B cell (primary cell): ENCODE measurements around the gene IPO7. TPM values are rescaled to one million over a fixed set of nuclear protein-coding genes. Genes with fewer than 3 reads are reported as not detected.

Experiments
- ATAC-seq: fragments of 200-7000 bp; cut with Tn5 transposase; one replicate; pipeline ENCODE4 v1.10.0; 2021; ENCODE audit warnings: low read depth, mild to moderate bottlenecking, moderate number of reproducible peaks, moderate library complexity
- CTCF ChIA-PET: fragments of 350-600 bp; sonication (Branson Sonifier 250); formaldehyde crosslinking; loops from one replicate; lab custom pipeline; 2021; ENCODE audit warnings: antibody characterized with exemption, inconsistent platforms; lab: Charles Lee
- POLR2A ChIA-PET: fragments of 350-600 bp; sonication (Branson Sonifier 250); formaldehyde crosslinking; loops from one replicate; lab custom pipeline; 2021; ENCODE audit warnings: antibody characterized with exemption; lab: Charles Lee
- DNase-seq: peaks from one replicate; pipeline ENCODE4 v3.0.0; 2013
- H2AFZ ChIP-seq: 2 replicates; pipeline ENCODE4 v1.6.1; 2012; ENCODE audit warnings: mild to moderate bottlenecking, low read depth, low read length; ENCODE audit not compliant: insufficient read depth, poor library complexity, severe bottlenecking
- H3K27ac ChIP-seq, 2 donors: 1 replicate in 1 of 2; 2 replicates in 1 of 2; pipeline ENCODE4 v1.5.1; 2012 to 2013; ENCODE audit warnings: low read length in 2 of 2, mild to moderate bottlenecking in 2 of 2, moderate library complexity in 1 of 2
- H3K27me3 ChIP-seq, 4 experiments: fragments of 200-600 bp in 1 of 4; sonication (generic) in 1 of 4; replicated peaks in 1 of 4; 1 replicate in 2 of 4; 2 replicates in 2 of 4; pipeline versions ENCODE4 v1.6.1 to v1.7.0; 2013 to 2016; ENCODE audit warnings: low read length in 3 of 4, mild to moderate bottlenecking in 2 of 4, mixed read lengths in 1 of 4, moderate library complexity in 1 of 4; ENCODE audit not compliant: insufficient read depth in 4 of 4, control insufficient read depth in 3 of 4; ENCODE audit errors: control extremely low read depth in 1 of 4
- H3K36me3 ChIP-seq, 2 experiments: replicated peaks in 1 of 2; 1 replicate in 1 of 2; 2 replicates in 1 of 2; pipeline versions ENCODE4 v1.6.1 to v1.7.1; 2013; ENCODE audit warnings: low read length in 1 of 2; ENCODE audit not compliant: insufficient read depth in 2 of 2, control insufficient read depth in 1 of 2; ENCODE audit errors: control extremely low read depth in 1 of 2, extremely low read depth in 1 of 2
- H3K4me1 ChIP-seq, 2 donors: fragments of 200-600 bp in 1 of 2; sonication (generic) in 1 of 2; 1 replicate in 1 of 2; 2 replicates in 1 of 2; pipeline versions ENCODE4 v1.5.1 to v1.6.1; 2013 to 2017; ENCODE audit warnings: low read length in 2 of 2; ENCODE audit not compliant: control insufficient read depth in 2 of 2, insufficient read depth in 2 of 2
- H3K4me2 ChIP-seq: replicated peaks from 2 replicates; pipeline ENCODE3; 2012; ENCODE audit warnings: mild to moderate bottlenecking, low read depth, low read length; ENCODE audit not compliant: poor library complexity, severe bottlenecking
- H3K4me3 ChIP-seq, 5 experiments: fragments of 200-600 bp in 1 of 5; sonication (generic) in 1 of 5; 1 replicate in 3 of 5; 2 replicates in 2 of 5; pipeline versions ENCODE4 v1.5.1 to v1.7.0; 2011 to 2016; ENCODE audit warnings: low read length in 4 of 5, mild to moderate bottlenecking in 4 of 5, low read depth in 2 of 5, control low read depth in 1 of 5, moderate library complexity in 1 of 5; ENCODE audit not compliant: insufficient read depth in 1 of 5; ENCODE audit errors: control extremely low read depth in 1 of 5, extremely low read depth in 1 of 5
- H3K79me2 ChIP-seq: fragments of 200-600 bp; sonication (generic); one replicate; pipeline ENCODE4 v1.6.0; 2016; ENCODE audit warnings: low read length; ENCODE audit not compliant: control insufficient read depth, insufficient read depth
- H3K9ac ChIP-seq: fragments of 200-600 bp; sonication (generic); 2 replicates; pipeline ENCODE4 v1.6.1; 2017; ENCODE audit warnings: mild to moderate bottlenecking, low read length, moderate library complexity
- H3K9me3 ChIP-seq, 3 donors: one replicate each; pipeline versions ENCODE4 v1.6.1 to v1.7.1; 2013; ENCODE audit warnings: low read length in 2 of 3; ENCODE audit not compliant: control insufficient read depth in 2 of 3, insufficient read depth in 1 of 3; ENCODE audit errors: control extremely low read depth in 1 of 3
- H4K20me1 ChIP-seq: 2 replicates; pipeline ENCODE4 v1.6.0; 2012; ENCODE audit warnings: mild to moderate bottlenecking, low read length; ENCODE audit not compliant: insufficient read depth, control insufficient read depth, poor library complexity, severe bottlenecking
- H3K27ac Mint-ChIP-seq: one replicate; pipeline ENCODE4 v1.8.0; 2021; ENCODE audit warnings: mixed read lengths
- H3K27me3 Mint-ChIP-seq: one replicate; pipeline ENCODE4 v1.8.0; 2021; ENCODE audit warnings: mixed read lengths
- H3K4me1 Mint-ChIP-seq: one replicate; pipeline ENCODE4 v1.8.0; 2021; ENCODE audit warnings: mixed read lengths
- H3K4me3 Mint-ChIP-seq: one replicate; pipeline ENCODE4 v1.8.0; 2021; ENCODE audit warnings: mixed read lengths
- H3K9me3 Mint-ChIP-seq: one replicate; pipeline ENCODE4 v1.8.0; 2022; ENCODE audit warnings: mixed read lengths; ENCODE audit not compliant: insufficient read depth
- CTCF ChIP-seq: fragments of 200-600 bp; IDR thresholded peaks from one replicate; pipeline ENCODE4 v1.8.0; 2022; ENCODE audit warnings: antibody characterized with exemption, mild to moderate bottlenecking
- EZH2 ChIP-seq: IDR thresholded peaks from 2 replicates; pipeline ENCODE4 v1.6.1; 2012; ENCODE audit warnings: borderline replicate concordance, low read depth, mild to moderate bottlenecking, moderate library complexity, low read length; ENCODE audit not compliant: insufficient read depth, poor library complexity, severe bottlenecking
- WGBS: methylation state at CpG from one replicate; pipeline ENCODE4 v1.1.5; 2013; ENCODE audit warnings: missing lambda C conversion rate; ENCODE audit not compliant: insufficient coverage; 5-methylcytosine and 5-hydroxymethylcytosine counted together
- intact Hi-C: fragments of 100-400 bp; cut with micrococcal nuclease; formaldehyde crosslinking; loops from one replicate; pipeline ENCODE4 v1.10.0; 2022
- polyA minus RNA-seq: library from RNA; depleted of rRNA, polyadenylated mRNA; stranded (reverse); fragments of >200 nt; gene quantifications from 2 replicates; pipeline ENCODE4 v1.2.3, GENCODE V29; 2012
- polyA plus RNA-seq: library from polyadenylated mRNA; depleted of rRNA; stranded (reverse); fragments of >200 nt; gene quantifications from 2 replicates; pipeline ENCODE4 v1.2.3, GENCODE V29; 2012
- total RNA-seq, 2 donors: library from RNA; stranded (reverse); fragments of 120-200 nt in 1 of 2; gene quantifications; 1 replicate in 1 of 2; 2 replicates in 1 of 2; pipeline versions ENCODE4 v1.2.3 to v1.2.4, GENCODE V29; 2013 to 2022

Gene IPO7
- total RNA-seq (53.2 and 77.9 TPM in 2 replicates), polyA plus RNA-seq (9.8 and 16.5 TPM in 2 replicates), polyA minus RNA-seq (23.8 and 37.2 TPM in 2 replicates)
- 47.9 TPM for total RNA-seq (2013)

DNA sequence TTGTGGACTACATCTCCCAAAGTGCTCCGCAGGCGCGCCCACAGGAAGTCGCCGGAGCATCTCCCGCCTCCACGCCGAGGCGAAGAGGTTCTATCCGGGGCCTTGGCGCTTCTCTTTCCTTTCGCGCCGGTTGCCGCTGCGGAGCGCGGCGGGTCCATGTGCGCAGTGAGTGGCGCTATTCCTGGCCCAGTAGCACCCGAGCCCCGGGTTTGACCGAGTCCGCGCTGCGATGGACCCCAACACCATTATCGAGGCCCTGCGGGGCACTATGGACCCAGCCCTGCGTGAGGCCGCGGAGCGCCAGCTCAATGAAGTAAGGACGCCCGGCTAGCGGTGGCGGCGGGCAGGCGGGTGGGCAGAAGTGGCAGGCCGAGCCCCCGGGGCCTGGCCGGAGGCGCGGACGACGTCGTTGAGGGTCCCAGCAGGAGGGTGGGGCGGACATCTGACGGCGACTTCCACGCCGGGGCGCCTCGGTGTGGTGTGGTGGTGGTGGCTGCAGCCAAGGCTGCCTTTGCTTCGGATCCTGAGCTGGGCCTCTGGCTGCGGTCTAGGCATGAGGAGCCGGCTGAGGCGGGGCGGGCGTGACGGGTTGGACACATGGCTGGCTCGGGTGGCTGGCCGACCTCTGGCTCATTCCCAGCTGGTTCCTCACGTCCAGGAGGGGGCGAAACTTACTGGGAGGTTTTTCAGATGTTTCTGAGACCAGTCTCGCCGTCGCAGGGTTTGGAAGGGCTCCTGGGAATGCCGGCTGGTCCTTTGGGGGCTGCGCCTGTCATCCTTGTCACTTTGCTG is at the start of gene IPO7:
Gene IPO7, plus strand, starts transcription at position 118 of the 792 bp plus-strand sequence. Its CDS starts 112 bp downstream, at position 230.
- peak within 1 kb of the TSS; percentile 87 for H3K4me2 ChIP-seq
- peak within 1 kb of the TSS; percentile 78 to 90 for H3K27ac ChIP-seq
- H3K4me3 ChIP-seq = peak within 1 kb of the TSS; percentile 36 to 93 (median 90)
- ATAC-seq (peak; percentile 97), DNase-seq (peak; percentile 90)
- peak within 1 kb of the TSS; percentile 89 for H2AFZ ChIP-seq
- Mint-ChIP-seq H3K4me3 (peak within 1 kb of the TSS; percentile 96), H3K27me3 (no peaks in the 10 kb centered on the region), H3K9me3 (no peaks in the 10 kb centered on the region), H3K27ac (peak within 1 kb of the TSS; percentile 95), H3K4me1 (peaks cover 26% of the 10 kb centered on the region)
- no peaks in the 10 kb centered on the region for H3K9me3 ChIP-seq
- H4K20me1 ChIP-seq = peaks cover 37% of the 10 kb centered on the region
- H3K27me3 ChIP-seq = no peaks in the 10 kb centered on the region
- ChIA-PET CTCF (interaction anchor here (0.7 to 2.9 kb wide), 7 partner anchors 10 to 122 kb away, joined by 3 to 14 read pairs (median 4); no protein-coding TSS in a partner anchor), POLR2A (interaction anchor here (0.6 to 1.6 kb wide), 5 partner anchors 10 to 154 kb away, joined by 3 to 8 read pairs (median 3); partner anchors contain the start of gene ZNF143)
- peaks cover 15 to 22% of the 10 kb centered on the region in 2 donors for H3K4me1 ChIP-seq
- peaks cover 0 to 11% of the 10 kb centered on the region in 2 experiments for H3K36me3 ChIP-seq
- TF ChIP-seq EZH2 (no peak), CTCF (no peak)
- intact Hi-C loops = loop anchor here (1.0 to 10.0 kb wide), 6 partner anchors 20 to 700 kb away; partner anchors contain the start of genes RPL27A, TMEM41B and TRIM66
- peaks cover 46% of the 10 kb centered on the region for H3K79me2 ChIP-seq
- H3K9ac ChIP-seq = peak within 1 kb of the TSS; percentile 96
- WGBS = under 1% methylated on average over 70 of the region's 70 CpGs

GRCh38 chr11:9341638-9342178 is 42.7 kb upstream of the IPO7 start:
- WGBS = 100% methylated on average over 5 of the region's 5 CpGs

More at GRCh38 chr11:9341638-9342178, 42.7 kb upstream of the IPO7 start:
- Histone ChIP-seq H3K4me1 (no peaks in the 10 kb centered on the region), H3K9ac (no peak overlapping the region), H3K4me3 (no peak overlapping the region), H2AFZ (no peak overlapping the region), H3K79me2 (no peaks in the 10 kb centered on the region), H3K27ac (no peak overlapping the region), H4K20me1 (no peaks in the 10 kb centered on the region), H3K27me3 (no peaks in the 10 kb centered on the region), H3K9me3 (no peaks in the 10 kb centered on the region), H3K4me2 (no peak overlapping the region), H3K36me3 (no peaks in the 10 kb centered on the region)
- no peaks in the 10 kb centered on the region for H3K27me3 Mint-ChIP-seq
- H3K4me1 Mint-ChIP-seq = no peaks in the 10 kb centered on the region
- H3K27ac Mint-ChIP-seq = no peak overlapping the region
- ChIA-PET CTCF (no interaction called here), POLR2A (no interaction called here)
- intact Hi-C loops = no loop called here
- no peaks in the 10 kb centered on the region for H3K9me3 Mint-ChIP-seq
- DNase-seq (no peak), ATAC-seq (no peak)
- no peak overlapping the region for H3K4me3 Mint-ChIP-seq
- TF ChIP-seq EZH2 (no peak), CTCF (no peak)
